ENCODE results near the gene ZBTB20.

- TF ChIP-seq CTCF (conservative IDR thresholded peaks at IDR 0.05 in 1 of 2, IDR thresholded peaks at IDR 0.05 in 1 of 2; ENCODE audit: low read depth in 1 of 2, low read length in 2 of 2) (no peak), EZH2 (IDR thresholded peaks at IDR 0.05; ENCODE audit: low read length, missing control alignments) (no peak)
Measured at GRCh38 chr3:114967168-114967567, 179.9 kb downstream of the ZBTB20 start.
